Panc1 (cell line): ENCODE results near the gene YKT6. TPM values are rescaled to one million over a fixed set of nuclear protein-coding genes. Genes with fewer than 3 reads are reported as not detected.

Experiments used
- ATAC-seq: fragments of 200-7000 bp; cut with Tn5 transposase; 2 replicates; pipeline ENCODE4 v1.9.1; 2020; ENCODE audit warnings: mild to moderate bottlenecking, moderate library complexity
- BruUV-seq: library from RNA; stranded (reverse); fragments of 400-500 nt; replicated peaks from 2 replicates; lab custom pipeline; 2021; lab: Mats Ljungman, UMichigan
- CTCF ChIA-PET: fragments of 300-600 bp; sonication (Branson Sonifier 250); formaldehyde crosslinking; loops from one replicate; lab custom pipeline; 2022; ENCODE audit warnings: antibody characterized with exemption; lab: Charles Lee
- POLR2A ChIA-PET: fragments of 300-600 bp; sonication (Branson Sonifier 250); formaldehyde crosslinking; loops from one replicate; lab custom pipeline; 2022; ENCODE audit warnings: antibody characterized with exemption; lab: Charles Lee
- DNase-seq: peaks from one replicate; pipeline ENCODE4 v3.0.0-alpha.2; 2010; ENCODE audit warnings: low read depth, low spot score
- H3K27ac ChIP-seq: 2 replicates; pipeline ENCODE4 v1.5.1; 2011; ENCODE audit warnings: mild to moderate bottlenecking, low read length, inconsistent platforms
- H3K27me3 ChIP-seq: fragments of 200-500 bp; sonication (Bioruptor generic); 2 replicates; pipeline ENCODE4 v1.6.0; 2014; ENCODE audit warnings: low read length, inconsistent platforms; ENCODE audit not compliant: control insufficient read depth, insufficient read depth
- H3K36me3 ChIP-seq: fragments of 200-500 bp; sonication (Bioruptor generic); 2 replicates; pipeline ENCODE4 v1.5.1; 2014; ENCODE audit warnings: inconsistent platforms, mild to moderate bottlenecking, low read length, moderate library complexity; ENCODE audit not compliant: control insufficient read depth, insufficient read depth
- H3K4me1 ChIP-seq: 2 replicates; pipeline ENCODE4 v1.5.1; 2011; ENCODE audit warnings: inconsistent platforms, mild to moderate bottlenecking, low read length, moderate library complexity; ENCODE audit not compliant: control insufficient read depth, insufficient read depth
- H3K4me3 ChIP-seq, 2 experiments: 2 replicates each; pipeline ENCODE4 v1.5.1; 2011 to 2012; ENCODE audit warnings: low read depth in 2 of 2, low read length in 2 of 2, mild to moderate bottlenecking in 2 of 2, inconsistent platforms in 1 of 2, moderate library complexity in 1 of 2
- H3K9me3 ChIP-seq: fragments of 200-500 bp; sonication (Bioruptor generic); 2 replicates; pipeline ENCODE4 v1.5.1; 2014; ENCODE audit warnings: low read depth, mild to moderate bottlenecking, inconsistent platforms, low read length, moderate library complexity; ENCODE audit not compliant: control insufficient read depth, insufficient read depth
- CTCF ChIP-seq: fragments of 450-650 bp; IDR thresholded peaks from 2 replicates; pipeline ENCODE4 v1.5.1; 2017; ENCODE audit warnings: mild to moderate bottlenecking
- POLR2AphosphoS5 ChIP-seq: IDR thresholded peaks from 2 replicates; pipeline ENCODE4 v1.6.1; 2012; ENCODE audit warnings: mild to moderate bottlenecking, low read depth, low read length, moderate library complexity
- SIN3A ChIP-seq: IDR thresholded peaks from 2 replicates; pipeline ENCODE4 v1.6.1; 2012; ENCODE audit warnings: low read depth, mild to moderate bottlenecking, low read length, moderate library complexity, borderline replicate concordance; ENCODE audit not compliant: insufficient read depth
- TCF7L2 ChIP-seq: IDR thresholded peaks from 2 replicates; pipeline ENCODE4 v1.6.1; 2011; ENCODE audit warnings: mild to moderate bottlenecking, low read depth, low read length, inconsistent platforms
- in situ Hi-C: cut with HindIII; loops from 2 replicates; pipeline ENCODE4 v1.10.0; 2016; ENCODE audit warnings: low sequenced_read_pairs, low pct_unique_long_range_greater_than_20kb
- intact Hi-C: fragments of 100-400 bp; cut with micrococcal nuclease; formaldehyde crosslinking; loops from one replicate; pipeline ENCODE4 v1.10.0; 2022; ENCODE audit not compliant: unreplicated experiment
- total RNA-seq: library from RNA; stranded (reverse); gene quantifications from one replicate; pipeline ENCODE4 v1.2.1, GENCODE V29; 2021; ENCODE audit not compliant: unreplicated experiment
- TF ChIP-seq, protein P1 (sequence below), 2 experiments: IDR thresholded peaks; 2 replicates each; pipeline ENCODE4 v1.6.1; 2011 to 2012; ENCODE audit warnings: low read depth in 2 of 2, control low read depth in 1 of 2, low read length in 1 of 2, mild to moderate bottlenecking in 1 of 2, moderate library complexity in 1 of 2; ENCODE audit not compliant: insufficient read depth in 1 of 2

The YKT6 gene
- total RNA-seq, 1 experiment from 2014 or later = 207 TPM

DNA sequence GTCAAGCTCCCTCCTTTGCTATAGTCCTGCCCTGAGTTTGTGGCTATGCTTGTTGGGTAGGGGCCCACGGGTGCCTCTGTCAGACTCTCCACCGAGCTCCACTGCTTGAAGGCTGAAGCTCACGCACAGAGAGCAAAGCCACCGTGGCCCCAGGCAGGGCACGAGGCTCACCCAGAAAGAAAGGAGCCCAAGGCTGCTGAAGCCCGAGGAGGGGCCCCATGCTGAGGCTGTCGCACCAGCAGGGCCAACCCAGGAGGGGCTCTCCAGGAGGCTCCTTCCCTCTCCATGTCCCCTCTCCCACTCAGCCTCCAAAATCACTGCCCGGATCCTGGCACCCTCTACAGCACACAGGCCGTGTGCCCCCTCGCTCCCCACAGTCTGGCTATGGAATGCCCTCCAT, 50.5 kb downstream of the YKT6 start:
- no peak for ATAC-seq
- no peak overlapping the region for H3K27ac ChIP-seq
- H3K36me3 ChIP-seq = no peaks in the 10 kb centered on the region
- POLR2A ChIA-PET = no interaction called here
- intact Hi-C loops = no loop called here
- in situ Hi-C loops = no loop called here
- no peak overlapping the region for H3K4me3 ChIP-seq
- DNase-seq = no peak
- H3K27me3 ChIP-seq = no peaks in the 10 kb centered on the region
- H3K9me3 ChIP-seq = no peaks in the 10 kb centered on the region
- no TSS peak for BruUV-seq
- TF ChIP-seq SIN3A = no peak
- TF ChIP-seq POLR2AphosphoS5 = no peak
- TF ChIP-seq, protein P1, sequence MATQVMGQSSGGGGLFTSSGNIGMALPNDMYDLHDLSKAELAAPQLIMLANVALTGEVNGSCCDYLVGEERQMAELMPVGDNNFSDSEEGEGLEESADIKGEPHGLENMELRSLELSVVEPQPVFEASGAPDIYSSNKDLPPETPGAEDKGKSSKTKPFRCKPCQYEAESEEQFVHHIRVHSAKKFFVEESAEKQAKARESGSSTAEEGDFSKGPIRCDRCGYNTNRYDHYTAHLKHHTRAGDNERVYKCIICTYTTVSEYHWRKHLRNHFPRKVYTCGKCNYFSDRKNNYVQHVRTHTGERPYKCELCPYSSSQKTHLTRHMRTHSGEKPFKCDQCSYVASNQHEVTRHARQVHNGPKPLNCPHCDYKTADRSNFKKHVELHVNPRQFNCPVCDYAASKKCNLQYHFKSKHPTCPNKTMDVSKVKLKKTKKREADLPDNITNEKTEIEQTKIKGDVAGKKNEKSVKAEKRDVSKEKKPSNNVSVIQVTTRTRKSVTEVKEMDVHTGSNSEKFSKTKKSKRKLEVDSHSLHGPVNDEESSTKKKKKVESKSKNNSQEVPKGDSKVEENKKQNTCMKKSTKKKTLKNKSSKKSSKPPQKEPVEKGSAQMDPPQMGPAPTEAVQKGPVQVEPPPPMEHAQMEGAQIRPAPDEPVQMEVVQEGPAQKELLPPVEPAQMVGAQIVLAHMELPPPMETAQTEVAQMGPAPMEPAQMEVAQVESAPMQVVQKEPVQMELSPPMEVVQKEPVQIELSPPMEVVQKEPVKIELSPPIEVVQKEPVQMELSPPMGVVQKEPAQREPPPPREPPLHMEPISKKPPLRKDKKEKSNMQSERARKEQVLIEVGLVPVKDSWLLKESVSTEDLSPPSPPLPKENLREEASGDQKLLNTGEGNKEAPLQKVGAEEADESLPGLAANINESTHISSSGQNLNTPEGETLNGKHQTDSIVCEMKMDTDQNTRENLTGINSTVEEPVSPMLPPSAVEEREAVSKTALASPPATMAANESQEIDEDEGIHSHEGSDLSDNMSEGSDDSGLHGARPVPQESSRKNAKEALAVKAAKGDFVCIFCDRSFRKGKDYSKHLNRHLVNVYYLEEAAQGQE (IDR thresholded peaks at IDR 0.05; ENCODE audit: insufficient read depth in 1 of 2, low read depth in 2 of 2, low read length in 1 of 2) = no peak
- no peak for TF ChIP-seq TCF7L2
- no peak for TF ChIP-seq CTCF
- CTCF ChIA-PET = interaction anchor here (1.0 kb wide), 1 partner anchor 11 kb away, joined by 3 read pairs; no protein-coding TSS in a partner anchor
- H3K4me1 ChIP-seq = no peaks in the 10 kb centered on the region

GRCh38 chr7:44251881-44252280, 51.1 kb downstream of the YKT6 start:
- Histone ChIP-seq H3K36me3 (no peaks in the 10 kb centered on the region), H3K27ac (no peak overlapping the region), H3K27me3 (no peaks in the 10 kb centered on the region), H3K4me3 (no peak overlapping the region), H3K4me1 (no peaks in the 10 kb centered on the region), H3K9me3 (no peaks in the 10 kb centered on the region)
- CTCF ChIA-PET = no interaction called here
- POLR2A ChIA-PET = no interaction called here
- no TSS peak for BruUV-seq
- intact Hi-C loops (no loop called here), in situ Hi-C loops (no loop called here)
- TF ChIP-seq SIN3A (no peak), TCF7L2 (no peak), POLR2AphosphoS5 (no peak), CTCF (no peak)
- TF ChIP-seq, protein P1 (IDR thresholded peaks at IDR 0.05; ENCODE audit: insufficient read depth in 1 of 2, low read depth in 2 of 2, low read length in 1 of 2) = no peak
- DNase-seq (no peak), ATAC-seq (no peak)
